Suprapubic skin (tissue), 4 donors: ENCODE measurements around the gene MYO7B.

Experiments
- EP300 ChIP-seq: sonication (generic); formaldehyde crosslinking; IDR thresholded peaks from one replicate; pipeline ENCODE4 v1.6.1; 2017; ENCODE audit warnings: antibody characterized with exemption
- POLR2A ChIP-seq, 2 donors: fragments of 450-650 bp; IDR thresholded peaks; one replicate each; pipeline ENCODE4 v1.6.1; 2017; ENCODE audit warnings: antibody characterized with exemption in 2 of 2, mild to moderate bottlenecking in 2 of 2, moderate library complexity in 2 of 2
- POLR2AphosphoS5 ChIP-seq, 3 donors: sonication (generic); formaldehyde crosslinking; IDR thresholded peaks; one replicate each; pipeline ENCODE4 v1.6.1; 2017; ENCODE audit warnings: antibody characterized with exemption in 3 of 3
- TF ChIP-seq, protein P1 (sequence below), 2 donors: fragments of 200-600 bp in 1 of 2; fragments of 450-650 bp in 1 of 2; sonication (generic) in 1 of 2; IDR thresholded peaks; one replicate each; pipeline ENCODE4 v1.5.1; 2016 to 2019; ENCODE audit warnings: antibody characterized with exemption in 2 of 2, mild to moderate bottlenecking in 1 of 2, moderate library complexity in 1 of 2

DNA sequence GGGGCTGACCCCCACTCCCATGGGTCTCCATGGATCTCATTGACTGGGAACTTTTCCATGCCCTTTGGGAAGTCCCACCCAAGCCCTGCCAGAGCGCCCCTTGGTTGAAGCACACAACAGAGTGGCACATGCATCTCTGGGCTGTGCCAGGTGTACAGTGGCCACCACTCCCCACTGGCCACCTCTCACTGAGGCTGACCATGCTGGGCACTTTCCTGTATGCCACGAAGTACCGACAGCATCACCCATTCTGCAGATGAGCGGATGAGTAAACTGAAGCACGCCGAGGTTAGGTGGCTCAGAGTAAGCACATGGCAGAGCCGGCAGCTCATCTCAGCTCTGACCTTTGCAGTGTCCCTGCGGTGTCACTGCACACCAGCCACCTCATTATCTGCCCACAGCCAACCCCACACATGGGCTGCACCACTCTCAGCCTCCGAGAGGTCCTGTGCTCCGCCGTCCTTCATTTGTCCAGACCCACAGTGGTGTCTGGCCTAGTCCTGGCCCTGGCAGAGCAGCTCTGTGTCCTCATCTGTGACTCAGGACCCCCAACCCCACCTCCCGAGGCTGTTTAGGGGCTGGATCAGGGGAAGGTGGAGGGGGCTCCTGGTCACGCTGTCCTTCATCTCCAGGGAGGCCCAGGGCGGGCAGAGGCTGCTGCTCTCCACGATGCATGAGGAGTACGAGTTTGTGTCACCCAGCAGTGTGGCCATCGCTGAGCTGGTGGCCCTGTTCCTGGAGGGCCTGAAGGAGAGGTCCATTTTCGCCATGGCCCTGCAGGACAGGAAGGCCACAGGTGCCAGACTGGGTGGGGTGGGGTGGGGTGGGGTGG lies 92.5 kb downstream of the MYO7B start:
- TF ChIP-seq POLR2A (IDR thresholded peaks at IDR 0.05): no peak
- no peak for TF ChIP-seq EP300
- TF ChIP-seq, protein P1, sequence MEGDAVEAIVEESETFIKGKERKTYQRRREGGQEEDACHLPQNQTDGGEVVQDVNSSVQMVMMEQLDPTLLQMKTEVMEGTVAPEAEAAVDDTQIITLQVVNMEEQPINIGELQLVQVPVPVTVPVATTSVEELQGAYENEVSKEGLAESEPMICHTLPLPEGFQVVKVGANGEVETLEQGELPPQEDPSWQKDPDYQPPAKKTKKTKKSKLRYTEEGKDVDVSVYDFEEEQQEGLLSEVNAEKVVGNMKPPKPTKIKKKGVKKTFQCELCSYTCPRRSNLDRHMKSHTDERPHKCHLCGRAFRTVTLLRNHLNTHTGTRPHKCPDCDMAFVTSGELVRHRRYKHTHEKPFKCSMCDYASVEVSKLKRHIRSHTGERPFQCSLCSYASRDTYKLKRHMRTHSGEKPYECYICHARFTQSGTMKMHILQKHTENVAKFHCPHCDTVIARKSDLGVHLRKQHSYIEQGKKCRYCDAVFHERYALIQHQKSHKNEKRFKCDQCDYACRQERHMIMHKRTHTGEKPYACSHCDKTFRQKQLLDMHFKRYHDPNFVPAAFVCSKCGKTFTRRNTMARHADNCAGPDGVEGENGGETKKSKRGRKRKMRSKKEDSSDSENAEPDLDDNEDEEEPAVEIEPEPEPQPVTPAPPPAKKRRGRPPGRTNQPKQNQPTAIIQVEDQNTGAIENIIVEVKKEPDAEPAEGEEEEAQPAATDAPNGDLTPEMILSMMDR (IDR thresholded peaks at IDR 0.05): no peak
- no peak for TF ChIP-seq POLR2AphosphoS5 (IDR thresholded peaks at IDR 0.05)
